DND-41 (cell line): Measurements from ENCODE around the gene LHX5.

Experiments used
- ATAC-seq: fragments of 200-7000 bp; cut with Tn5 transposase; 3 replicates; pipeline ENCODE4 v1.9.1; 2021; ENCODE audit warnings: low read depth; ENCODE audit not compliant: insufficient read depth
- DNase-seq: peaks from one replicate; pipeline ENCODE4 v3.0.0-alpha.2; 2020
- H2AFZ ChIP-seq: 2 replicates; pipeline ENCODE4 v1.6.0; 2012; ENCODE audit warnings: low read depth, low read length
- H3K27ac ChIP-seq: 2 replicates; pipeline ENCODE4 v1.5.1; 2012; ENCODE audit warnings: low read length, inconsistent platforms
- H3K27me3 ChIP-seq: fragments of 200-600 bp; sonication (generic); 2 replicates; pipeline ENCODE4 v1.6.0; 2012; ENCODE audit warnings: low read length, mild to moderate bottlenecking, inconsistent platforms; ENCODE audit not compliant: insufficient read depth, poor library complexity
- H3K36me3 ChIP-seq: 2 replicates; pipeline ENCODE4 v1.5.1; 2012; ENCODE audit warnings: low read length, inconsistent platforms; ENCODE audit not compliant: insufficient read depth
- H3K4me1 ChIP-seq: 2 replicates; pipeline ENCODE4 v1.5.1; 2012; ENCODE audit warnings: mild to moderate bottlenecking, low read length; ENCODE audit not compliant: insufficient read depth
- H3K4me2 ChIP-seq: 2 replicates; pipeline ENCODE4 v1.6.0; 2012; ENCODE audit warnings: mild to moderate bottlenecking, moderate library complexity, low read length, inconsistent platforms; ENCODE audit not compliant: insufficient read depth
- H3K4me3 ChIP-seq, 2 experiments: fragments of 200-600 bp in 1 of 2; shearing (Covaris generic) in 1 of 2; 2 replicates each; pipeline ENCODE4 v1.5.1; 2012 to 2016; ENCODE audit warnings: inconsistent platforms in 2 of 2, low read length in 2 of 2, mild to moderate bottlenecking in 2 of 2, low read depth in 1 of 2, moderate library complexity in 1 of 2
- H3K79me2 ChIP-seq: 2 replicates; pipeline ENCODE4 v1.6.0; 2012; ENCODE audit warnings: low read length, inconsistent platforms; ENCODE audit not compliant: insufficient read depth
- H3K9ac ChIP-seq: 2 replicates; pipeline ENCODE4 v1.6.0; 2012; ENCODE audit warnings: low read depth, mild to moderate bottlenecking, inconsistent platforms, low read length, moderate library complexity
- H3K9me3 ChIP-seq: 2 replicates; pipeline ENCODE4 v1.5.1; 2012; ENCODE audit warnings: low read length, moderate library complexity, mild to moderate bottlenecking, inconsistent platforms; ENCODE audit not compliant: insufficient read depth, severe bottlenecking
- H4K20me1 ChIP-seq: 2 replicates; pipeline ENCODE4 v1.6.0; 2012; ENCODE audit warnings: low read length; ENCODE audit not compliant: insufficient read depth
- EZH2 ChIP-seq: IDR thresholded peaks from 3 replicates; pipeline ENCODE4 v1.6.1; 2012; ENCODE audit warnings: borderline replicate concordance, low read depth, mild to moderate bottlenecking, moderate library complexity, low read length, inconsistent platforms; ENCODE audit not compliant: severe bottlenecking
- TF ChIP-seq, protein P1 (sequence below): IDR thresholded peaks from 2 replicates; pipeline ENCODE4 v1.5.1; 2012; ENCODE audit warnings: borderline replicate concordance, low read length, moderate library complexity, mild to moderate bottlenecking; ENCODE audit not compliant: poor library complexity, severe bottlenecking; ENCODE audit errors: extremely low read depth

The LHX5 gene

DNA sequence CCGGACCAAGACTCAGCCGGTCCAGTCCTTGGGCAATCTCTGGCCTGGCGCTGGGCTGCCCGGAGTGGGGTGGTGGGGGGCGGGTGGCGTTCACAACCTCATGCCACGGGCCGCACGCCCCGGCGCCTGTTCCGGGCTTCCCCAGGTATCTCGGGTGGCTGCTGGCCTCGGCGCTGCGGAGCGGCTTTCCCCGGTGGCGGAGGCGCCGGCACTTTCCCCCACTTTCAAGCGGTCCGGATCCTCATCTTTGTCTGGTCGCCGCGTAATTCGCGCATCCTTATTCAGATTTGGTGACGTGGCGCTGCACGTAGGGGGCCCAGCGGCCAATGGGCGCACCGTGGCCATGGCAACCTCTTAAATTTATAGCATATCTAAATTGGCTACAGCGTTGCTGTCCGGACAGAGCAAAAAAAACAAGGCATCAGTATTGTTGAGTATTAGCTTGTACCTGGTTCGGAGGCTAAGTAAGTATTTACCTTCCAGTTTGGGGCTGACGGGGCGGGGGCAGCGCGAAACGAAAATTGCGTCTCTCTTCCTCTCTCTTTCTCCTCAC, at the start of gene LHX5:
Gene LHX5, minus strand, starts transcription at position 253 of the 553 bp plus-strand sequence. CDS start 373 bp downstream, outside the sequence.
- DNase-seq, result no peak
- H3K4me1 ChIP-seq, result no peaks in the 10 kb centered on the region
- no peaks in the 10 kb centered on the region for H3K9me3 ChIP-seq
- no peak within 1 kb of the TSS for H3K4me2 ChIP-seq
- no peak within 1 kb of the TSS for H3K4me3 ChIP-seq
- no peak within 1 kb of the TSS for H3K27ac ChIP-seq
- ATAC-seq, result no peak
- H3K27me3 ChIP-seq, result peaks cover 20% of the 10 kb centered on the region
- H4K20me1 ChIP-seq, result 0 out of 2 replicates have a peak, but pooled peaks cover 4% of the 10 kb centered on the region
- no peak within 1 kb of the TSS for H2AFZ ChIP-seq
- no peak within 1 kb of the TSS for H3K9ac ChIP-seq
- H3K36me3 ChIP-seq, result no peaks in the 10 kb centered on the region
- no peaks in the 10 kb centered on the region for H3K79me2 ChIP-seq
- TF ChIP-seq, protein P1, sequence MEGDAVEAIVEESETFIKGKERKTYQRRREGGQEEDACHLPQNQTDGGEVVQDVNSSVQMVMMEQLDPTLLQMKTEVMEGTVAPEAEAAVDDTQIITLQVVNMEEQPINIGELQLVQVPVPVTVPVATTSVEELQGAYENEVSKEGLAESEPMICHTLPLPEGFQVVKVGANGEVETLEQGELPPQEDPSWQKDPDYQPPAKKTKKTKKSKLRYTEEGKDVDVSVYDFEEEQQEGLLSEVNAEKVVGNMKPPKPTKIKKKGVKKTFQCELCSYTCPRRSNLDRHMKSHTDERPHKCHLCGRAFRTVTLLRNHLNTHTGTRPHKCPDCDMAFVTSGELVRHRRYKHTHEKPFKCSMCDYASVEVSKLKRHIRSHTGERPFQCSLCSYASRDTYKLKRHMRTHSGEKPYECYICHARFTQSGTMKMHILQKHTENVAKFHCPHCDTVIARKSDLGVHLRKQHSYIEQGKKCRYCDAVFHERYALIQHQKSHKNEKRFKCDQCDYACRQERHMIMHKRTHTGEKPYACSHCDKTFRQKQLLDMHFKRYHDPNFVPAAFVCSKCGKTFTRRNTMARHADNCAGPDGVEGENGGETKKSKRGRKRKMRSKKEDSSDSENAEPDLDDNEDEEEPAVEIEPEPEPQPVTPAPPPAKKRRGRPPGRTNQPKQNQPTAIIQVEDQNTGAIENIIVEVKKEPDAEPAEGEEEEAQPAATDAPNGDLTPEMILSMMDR, result no peak
- TF ChIP-seq EZH2, result no peak

DNA sequence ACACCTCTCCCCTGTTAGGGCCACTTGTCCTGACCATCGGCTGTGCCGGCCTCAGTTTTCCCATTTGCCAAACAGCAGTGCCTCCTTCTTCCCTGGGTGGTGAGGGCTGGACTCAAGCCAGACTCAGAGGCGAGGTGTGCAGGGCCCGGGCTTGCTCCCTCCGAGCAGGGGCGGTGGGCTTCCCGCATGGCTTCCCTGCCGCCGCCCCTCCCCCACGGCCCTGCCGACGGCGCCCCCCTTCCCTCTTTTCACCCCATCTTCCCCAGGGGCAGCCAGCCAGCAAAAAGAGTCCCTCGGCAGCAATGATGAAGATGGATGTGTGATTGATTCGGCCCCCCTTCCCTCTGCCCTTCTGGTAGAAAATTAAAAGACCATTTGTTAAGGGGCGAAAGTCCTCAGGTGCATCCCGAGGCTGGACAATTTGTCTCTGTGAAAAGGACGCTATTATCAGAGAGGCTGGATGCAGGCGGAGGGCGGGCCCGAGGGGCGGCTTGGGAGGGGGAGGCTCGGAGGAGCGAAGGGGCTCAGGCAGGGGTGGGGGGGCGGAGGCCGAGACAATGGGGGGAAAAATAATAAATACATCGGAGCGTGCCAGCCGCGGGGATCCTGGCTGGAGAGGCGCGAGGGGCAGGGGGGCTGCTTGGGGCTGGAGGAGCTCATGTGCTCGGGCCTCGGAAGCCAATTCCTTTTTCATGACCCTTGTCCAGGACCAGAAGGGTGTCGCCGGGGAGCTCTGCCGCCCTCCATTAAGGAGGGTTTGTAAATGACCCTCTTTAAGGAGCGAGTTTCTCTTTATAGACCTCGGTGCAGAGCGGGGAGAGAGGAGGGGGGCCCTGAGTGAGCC, 48.0 kb upstream of the LHX5 start:
- Histone ChIP-seq H4K20me1 (no peaks in the 10 kb centered on the region), H3K27ac (no peak overlapping the region), H3K27me3 (peaks cover 23% of the 10 kb centered on the region), H3K79me2 (no peaks in the 10 kb centered on the region), H2AFZ (no peak overlapping the region), H3K4me2 (no peak overlapping the region), H3K4me1 (no peaks in the 10 kb centered on the region), H3K36me3 (no peaks in the 10 kb centered on the region), H3K4me3 (no peak overlapping the region), H3K9ac (no peak overlapping the region), H3K9me3 (no peaks in the 10 kb centered on the region)
- no peak for TF ChIP-seq EZH2
- TF ChIP-seq, protein P1, result no peak
- ATAC-seq, result no peak
- no peak for DNase-seq

DNA sequence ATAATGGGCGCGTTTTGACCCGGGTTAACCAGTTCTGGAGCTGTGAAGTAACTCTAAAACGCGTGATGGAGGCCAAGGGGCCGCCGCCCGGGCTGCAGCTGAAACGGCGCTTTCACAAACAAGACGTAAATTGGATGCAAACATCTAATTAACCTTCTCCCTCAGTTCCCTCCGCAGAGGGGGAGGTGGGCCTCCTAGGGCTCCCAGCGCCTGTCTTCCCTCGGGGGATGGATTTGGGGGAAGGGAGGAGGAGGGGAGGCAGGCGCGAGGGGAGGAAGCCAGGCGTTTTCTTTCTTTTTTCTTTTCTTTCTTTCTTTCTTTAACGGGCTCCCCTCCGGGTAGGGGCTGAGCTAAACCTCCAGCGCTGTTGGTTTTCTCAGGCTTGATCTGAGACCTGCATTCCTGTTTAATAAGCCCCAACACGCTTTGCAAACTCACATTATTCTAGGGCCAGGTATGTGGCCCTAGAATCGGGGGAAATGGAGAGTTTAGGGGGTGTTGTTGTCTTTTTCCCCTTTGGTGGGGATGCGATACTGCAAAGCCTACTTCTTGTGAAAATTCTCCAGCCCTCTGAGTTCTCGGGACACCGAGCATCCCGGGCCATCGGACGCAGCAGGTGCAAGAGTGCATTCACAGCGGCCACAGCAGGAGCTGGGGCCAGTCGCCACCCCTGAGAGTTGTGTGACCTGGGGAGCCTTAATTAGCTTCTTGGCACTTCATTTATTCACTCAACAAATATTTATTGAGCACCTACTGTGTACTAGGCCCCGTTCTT, 43.6 kb upstream of the LHX5 start:
- Histone ChIP-seq H3K4me1 (no peaks in the 10 kb centered on the region), H3K9me3 (no peaks in the 10 kb centered on the region), H3K27me3 (peaks cover 17% of the 10 kb centered on the region), H3K9ac (no peak overlapping the region), H3K79me2 (no peaks in the 10 kb centered on the region), H3K36me3 (no peaks in the 10 kb centered on the region), H4K20me1 (no peaks in the 10 kb centered on the region), H3K4me3 (no peak overlapping the region), H3K4me2 (no peak overlapping the region), H2AFZ (no peak overlapping the region), H3K27ac (no peak overlapping the region)
- ATAC-seq (no peak), DNase-seq (no peak)
- TF ChIP-seq EZH2, result no peak
- TF ChIP-seq, protein P1, result no peak
